Fibroblast of lung (primary cell): ENCODE measurements around the gene KLHL3.

Source experiments
- CTCF ChIP-seq, 2 donors: IDR thresholded peaks in 1 of 2; conservative IDR thresholded peaks in 1 of 2; 1 replicate in 1 of 2; 2 replicates in 1 of 2; pipeline ENCODE4 v1.5.1; 2011 to 2012; ENCODE audit warnings: low read length in 2 of 2, control low read depth in 1 of 2, inconsistent platforms in 1 of 2, low read depth in 1 of 2, mild to moderate bottlenecking in 1 of 2
- EZH2 ChIP-seq: IDR thresholded peaks from 2 replicates; pipeline ENCODE4 v1.5.1; 2012; ENCODE audit warnings: low read length, control low read depth, mild to moderate bottlenecking; ENCODE audit errors: missing control alignments

DNA sequence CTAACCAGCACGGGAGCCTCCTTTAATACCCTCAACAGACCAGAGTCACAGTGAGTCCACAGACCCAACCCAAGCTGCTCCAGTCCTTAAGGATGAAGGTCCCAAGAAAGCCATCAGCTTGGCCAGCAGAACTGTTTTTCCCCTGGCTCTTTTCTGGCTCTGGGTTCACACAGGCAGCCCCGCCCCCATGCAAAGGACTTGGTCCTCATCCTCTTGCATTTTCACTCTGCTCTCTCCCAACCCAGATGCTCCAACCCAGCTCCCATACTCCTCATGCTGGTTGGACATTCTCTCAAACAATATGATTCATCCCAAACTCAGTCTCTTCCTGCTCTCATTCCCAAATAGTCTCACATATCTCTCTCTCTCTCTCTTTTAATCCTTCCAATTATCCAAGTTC lies 162.5 kb downstream of the KLHL3 start:
- TF ChIP-seq CTCF (conservative IDR thresholded peaks at IDR 0.05 in 1 of 2, IDR thresholded peaks at IDR 0.05 in 1 of 2; ENCODE audit: low read depth in 1 of 2, low read length in 2 of 2) (no peak), EZH2 (no peak)
